Esophagus squamous epithelium (tissue), 4 donors: ENCODE results near the gene AMER3.

ENCODE experiments used
- POLR2A ChIP-seq, 4 donors: fragments of 450-650 bp; IDR thresholded peaks; one replicate each; pipeline ENCODE4 v1.6.1; 2017; ENCODE audit warnings: antibody characterized with exemption in 4 of 4, mild to moderate bottlenecking in 4 of 4, moderate library complexity in 3 of 4
- TF ChIP-seq, protein P1 (sequence below), 6 experiments: fragments of 450-650 bp in 4 of 6; fragments of 200-600 bp in 2 of 6; sonication (generic) in 2 of 6; IDR thresholded peaks; one replicate each; pipeline ENCODE4 v1.5.1; 2016 to 2019; ENCODE audit warnings: antibody characterized with exemption in 6 of 6, mild to moderate bottlenecking in 4 of 6, moderate library complexity in 4 of 6

DNA sequence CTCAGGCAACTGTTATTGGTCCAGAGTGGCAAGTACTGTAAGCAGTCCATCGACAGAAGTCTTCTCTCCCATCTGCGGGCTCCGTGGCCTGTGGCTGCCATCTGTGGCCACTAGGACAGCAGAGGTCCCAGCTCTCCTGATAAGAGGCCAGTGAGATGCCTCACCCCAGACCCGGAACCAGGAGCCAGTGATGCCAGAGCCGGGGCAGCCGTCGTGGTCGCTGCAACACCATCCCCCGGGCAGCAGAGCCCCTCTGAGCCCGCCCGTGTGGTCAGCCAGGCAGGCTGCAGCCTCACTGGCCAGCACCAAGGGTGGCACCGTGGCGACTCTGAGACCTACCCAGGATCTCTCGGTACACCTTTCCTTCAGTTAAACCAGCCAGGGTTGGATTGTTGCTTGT is 17.7 kb upstream of the AMER3 start:
- TF ChIP-seq, protein P1, sequence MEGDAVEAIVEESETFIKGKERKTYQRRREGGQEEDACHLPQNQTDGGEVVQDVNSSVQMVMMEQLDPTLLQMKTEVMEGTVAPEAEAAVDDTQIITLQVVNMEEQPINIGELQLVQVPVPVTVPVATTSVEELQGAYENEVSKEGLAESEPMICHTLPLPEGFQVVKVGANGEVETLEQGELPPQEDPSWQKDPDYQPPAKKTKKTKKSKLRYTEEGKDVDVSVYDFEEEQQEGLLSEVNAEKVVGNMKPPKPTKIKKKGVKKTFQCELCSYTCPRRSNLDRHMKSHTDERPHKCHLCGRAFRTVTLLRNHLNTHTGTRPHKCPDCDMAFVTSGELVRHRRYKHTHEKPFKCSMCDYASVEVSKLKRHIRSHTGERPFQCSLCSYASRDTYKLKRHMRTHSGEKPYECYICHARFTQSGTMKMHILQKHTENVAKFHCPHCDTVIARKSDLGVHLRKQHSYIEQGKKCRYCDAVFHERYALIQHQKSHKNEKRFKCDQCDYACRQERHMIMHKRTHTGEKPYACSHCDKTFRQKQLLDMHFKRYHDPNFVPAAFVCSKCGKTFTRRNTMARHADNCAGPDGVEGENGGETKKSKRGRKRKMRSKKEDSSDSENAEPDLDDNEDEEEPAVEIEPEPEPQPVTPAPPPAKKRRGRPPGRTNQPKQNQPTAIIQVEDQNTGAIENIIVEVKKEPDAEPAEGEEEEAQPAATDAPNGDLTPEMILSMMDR (IDR thresholded peaks at IDR 0.05) = no peak
- no peak for TF ChIP-seq POLR2A (IDR thresholded peaks at IDR 0.05)
